ENCODE measurements around the gene ATXN7L1. TPM values are rescaled to one million over a fixed set of nuclear protein-coding genes. Genes with fewer than 3 reads are reported as not detected.

ATXN7L1 gene
- total RNA-seq, 2 experiments from 2014 or later, result 3.8 to 4.3 TPM

DNA sequence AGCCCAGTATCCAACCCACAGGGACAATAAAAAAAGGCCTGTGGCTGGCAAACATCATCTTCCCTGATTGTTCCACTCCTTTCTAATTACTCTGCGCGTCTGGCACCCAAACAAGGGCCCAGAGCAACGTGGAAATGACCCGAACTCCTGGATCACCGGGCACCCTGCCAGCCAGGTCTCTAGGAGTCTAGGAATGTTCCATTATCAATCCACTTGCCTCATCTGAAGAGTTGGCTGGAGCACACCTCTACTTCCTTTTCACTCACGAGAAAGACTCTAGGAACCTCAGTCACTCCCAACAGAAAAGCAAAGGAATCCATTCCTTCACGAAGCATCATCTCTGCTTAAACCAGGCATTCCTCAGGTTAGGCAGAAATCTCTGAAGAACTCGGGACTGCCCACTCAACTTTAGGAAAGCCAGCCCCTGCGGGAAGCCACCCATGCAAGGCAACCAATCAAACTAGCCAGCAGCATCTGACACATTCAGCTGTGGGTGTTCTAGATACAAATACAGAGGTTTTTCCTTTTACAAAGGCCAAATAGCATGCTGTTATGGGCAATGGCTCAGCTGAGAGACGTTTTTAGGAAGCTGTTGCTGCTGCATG is 37.7 kb downstream of the ATXN7L1 start:
- CTCF ChIA-PET, result interaction anchor here (0.6 kb wide), 1 partner anchor 22 kb away, joined by 3 read pairs; no protein-coding TSS in a partner anchor

DNA sequence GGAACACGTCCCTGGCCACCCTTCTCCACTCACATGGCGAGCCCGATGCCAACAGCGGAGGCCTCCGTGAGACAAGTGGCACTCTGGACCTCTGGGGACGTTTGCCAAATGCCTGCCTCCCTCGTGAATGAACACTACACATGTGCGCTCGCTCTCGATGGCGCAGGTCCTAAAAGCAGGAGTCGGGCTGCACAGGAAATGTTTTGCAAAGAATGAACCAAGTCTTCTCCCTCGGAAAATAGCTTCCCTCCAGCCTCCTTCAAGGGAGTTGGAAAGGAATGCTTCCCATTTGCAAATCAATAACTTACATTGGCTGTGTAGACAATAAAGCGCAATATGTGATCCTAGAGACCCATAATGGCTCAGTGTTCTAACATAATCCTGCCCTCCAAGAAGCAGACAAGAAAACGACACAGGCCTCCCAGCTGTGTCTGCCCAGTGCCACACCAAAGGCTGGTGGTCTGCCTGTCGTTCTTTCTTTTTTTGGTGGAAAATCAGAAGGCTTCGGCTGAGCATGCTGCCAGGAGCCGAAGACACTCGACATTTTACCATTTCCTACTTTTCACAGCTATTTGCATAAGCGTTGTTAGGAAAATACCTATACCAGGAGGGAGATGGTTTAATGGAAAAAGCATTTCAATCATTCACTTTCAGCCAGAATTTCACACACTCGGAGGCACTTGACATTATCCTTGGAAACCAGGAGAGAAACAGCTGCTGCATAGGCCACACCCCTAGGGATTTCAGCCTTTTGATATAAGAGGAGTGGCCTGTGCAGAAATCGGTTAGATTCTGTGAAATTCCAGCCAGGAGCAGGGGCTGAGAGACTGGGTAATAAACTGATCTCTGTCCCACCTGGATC is 38.4 kb downstream of the ATXN7L1 start:
- CTCF ChIA-PET, result no interaction called here
- POLR2A ChIA-PET, result no interaction called here

More for the DNA sequence above, 37.7 kb downstream of the ATXN7L1 start:
- POLR2A ChIA-PET, result no interaction called here

DNA sequence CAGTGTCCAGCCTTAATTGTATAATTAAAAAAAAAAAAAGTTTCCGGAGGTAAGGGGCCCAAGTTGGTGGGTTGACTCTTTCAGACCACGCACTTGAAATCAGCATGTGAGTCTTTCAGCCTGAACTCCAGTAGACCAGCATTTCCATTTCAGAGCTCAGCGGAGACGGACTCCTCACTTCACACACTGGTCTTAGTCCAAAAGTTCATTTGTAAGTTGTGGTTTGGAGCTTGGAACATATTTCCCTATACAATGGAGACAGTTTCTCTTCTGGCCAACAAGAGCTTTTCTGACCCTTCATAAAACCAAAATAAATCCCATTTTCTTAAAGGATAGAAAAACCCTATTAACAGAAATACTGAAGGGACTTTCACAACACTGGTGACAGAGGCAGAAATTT is 41.0 kb downstream of the ATXN7L1 start:
- CTCF ChIA-PET, result no interaction called here
- POLR2A ChIA-PET, result no interaction called here

DNA sequence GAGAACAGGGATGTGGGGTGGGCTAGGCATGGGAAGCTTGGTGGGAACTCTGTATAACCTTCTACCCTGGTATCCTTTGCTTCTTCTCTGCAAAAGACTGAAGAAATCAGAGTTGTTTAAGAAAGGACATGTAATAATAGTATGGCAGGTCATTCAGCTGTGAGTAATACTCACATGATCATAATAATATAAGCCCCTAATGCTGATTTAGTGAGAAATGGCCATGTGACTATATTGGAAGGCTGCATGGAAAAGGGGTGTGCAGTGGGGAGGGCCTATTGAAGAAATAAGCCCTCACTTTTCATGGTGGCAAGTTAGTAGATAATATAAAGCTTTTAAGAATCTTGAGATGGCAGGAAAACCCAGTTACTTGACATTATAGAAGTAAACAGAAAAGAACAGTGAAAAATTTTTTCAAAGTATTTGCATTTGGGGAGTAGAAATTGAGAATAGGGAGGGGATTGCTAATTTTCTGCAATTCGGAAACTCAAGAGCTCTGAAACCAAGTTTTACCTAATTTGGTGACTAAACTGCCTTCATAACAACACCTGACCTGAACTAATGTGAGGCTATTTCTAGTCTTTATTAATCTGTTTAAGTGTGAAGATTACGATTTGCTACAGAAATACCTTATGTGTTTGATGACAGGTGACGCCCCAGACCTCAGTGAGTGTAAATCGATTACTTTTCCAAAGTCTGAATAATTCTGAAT is 44.4 kb downstream of the ATXN7L1 start:
- CTCF ChIA-PET, result interaction anchor here (0.9 to 1.2 kb wide), 2 partner anchors 11 to 14 kb away, joined by 3 read pairs; no protein-coding TSS in a partner anchor
- POLR2A ChIA-PET, result no interaction called here

DNA sequence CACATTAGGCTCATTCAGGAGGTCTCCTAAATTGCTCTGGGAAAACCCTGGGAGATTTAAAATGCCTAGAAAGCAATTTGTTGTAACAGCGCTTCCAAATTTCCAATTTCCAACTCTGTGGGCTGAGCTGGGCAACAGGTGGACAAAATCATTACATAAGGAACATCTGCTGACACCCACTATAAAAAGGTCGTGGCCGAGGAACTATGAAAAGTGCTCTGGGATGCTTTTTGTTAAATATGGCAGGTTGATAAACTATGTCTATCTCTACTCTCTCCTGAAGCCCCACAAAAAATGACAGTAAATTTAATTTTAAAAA is 45.1 kb downstream of the ATXN7L1 start:
- POLR2A ChIA-PET, result no interaction called here
- CTCF ChIA-PET, result no interaction called here

DNA sequence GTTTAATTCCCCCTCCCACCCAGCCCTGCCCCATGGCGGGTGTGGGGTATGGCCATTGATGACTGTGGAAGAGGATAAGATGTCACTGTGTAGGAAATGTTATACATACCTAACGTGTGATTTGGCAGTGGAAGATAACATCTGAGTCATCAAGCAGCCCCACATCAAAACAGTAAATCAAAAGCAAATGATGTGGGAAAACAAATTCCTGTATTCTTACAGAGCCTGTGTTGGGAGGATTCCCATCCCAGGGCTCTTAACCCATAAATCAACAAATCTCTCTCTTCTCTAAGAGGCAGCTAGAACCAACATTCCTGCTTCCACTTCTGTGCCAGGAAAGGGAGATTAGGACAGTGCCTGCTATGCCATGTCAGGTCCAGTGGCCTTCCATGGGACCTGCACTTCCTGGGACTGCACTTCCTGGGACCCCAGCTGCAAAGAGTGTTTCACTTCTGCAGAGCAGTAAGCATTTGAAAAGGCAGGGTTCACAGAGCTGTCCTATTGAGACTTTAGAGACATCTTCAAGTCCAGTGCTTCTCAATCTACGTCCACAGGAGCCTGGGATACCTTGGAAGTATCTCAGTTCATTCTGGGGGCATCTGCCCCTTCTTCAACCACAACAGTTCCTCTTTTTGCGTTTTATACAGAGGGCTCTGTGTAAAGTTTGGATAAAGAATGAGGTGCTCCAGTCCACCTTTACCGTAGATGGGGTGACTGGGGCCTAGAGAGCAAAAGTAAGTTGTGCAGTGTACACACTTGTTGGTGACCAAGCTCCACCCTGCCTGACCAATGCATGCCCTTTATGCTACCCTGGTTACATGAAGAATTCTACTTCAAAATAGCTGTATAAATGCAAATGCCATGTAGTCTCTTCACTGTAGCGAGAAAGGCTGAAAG is 45.7 kb downstream of the ATXN7L1 start:
- POLR2A ChIA-PET, result interaction anchor here (0.6 kb wide), 1 partner anchor 173 kb away, joined by 3 read pairs; no protein-coding TSS in a partner anchor
- CTCF ChIA-PET, result no interaction called here

DNA sequence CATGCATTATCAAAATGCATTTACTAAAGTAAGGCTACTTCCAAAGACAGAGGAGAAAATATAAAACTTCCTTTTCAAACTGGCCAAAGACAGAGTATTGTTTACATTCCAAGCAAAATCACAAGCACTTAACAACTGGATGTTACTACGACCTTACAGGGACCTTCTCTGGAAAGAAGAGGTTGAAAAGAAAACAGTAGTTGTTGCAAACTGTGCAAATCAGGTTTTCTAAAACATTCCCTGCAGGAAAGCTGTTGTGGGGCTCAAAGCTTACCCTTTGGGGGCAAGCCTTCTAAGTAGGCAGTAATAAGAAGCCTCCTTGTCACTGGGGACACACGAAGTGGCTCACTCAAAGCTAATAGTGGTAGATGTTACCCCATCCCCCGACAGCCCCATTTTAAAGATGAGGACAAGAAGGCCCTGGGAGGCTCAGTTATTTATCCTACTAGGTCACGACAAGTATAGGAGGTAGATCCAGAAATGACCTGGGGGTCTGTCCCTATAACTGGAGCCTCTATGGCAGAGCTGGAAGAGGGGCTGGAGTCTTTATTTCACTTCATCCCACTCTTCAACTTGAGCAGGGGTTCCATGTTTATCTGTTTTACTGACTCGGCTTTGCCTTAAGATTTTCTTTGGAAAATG is 46.6 kb downstream of the ATXN7L1 start:
- CTCF ChIA-PET, result interaction anchor here (0.8 kb wide), 1 partner anchor 173 kb away, joined by 3 read pairs; no protein-coding TSS in a partner anchor
- POLR2A ChIA-PET, result interaction anchor here (0.6 kb wide), 1 partner anchor 172 kb away, joined by 3 read pairs; no protein-coding TSS in a partner anchor

DNA sequence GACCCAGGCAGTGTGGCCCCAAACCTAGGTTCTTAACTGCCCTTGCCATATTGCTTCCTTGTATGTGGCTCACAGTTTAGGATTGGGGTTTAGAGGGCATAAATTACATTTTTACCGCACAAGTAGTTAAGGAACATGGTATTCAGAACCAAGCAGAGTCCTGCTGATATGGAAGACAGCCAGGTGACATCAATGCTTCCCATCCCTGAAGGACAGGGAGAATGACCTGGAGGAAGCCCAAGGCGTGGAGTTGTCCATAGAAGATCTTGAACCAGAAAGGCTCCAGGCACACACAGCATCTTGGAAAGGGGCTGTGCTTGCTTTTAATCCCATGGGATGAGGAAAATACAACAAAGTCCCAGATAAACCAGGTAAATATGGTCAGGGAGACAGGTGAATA is 48.3 kb downstream of the ATXN7L1 start:
- CTCF ChIA-PET, result no interaction called here

DNA sequence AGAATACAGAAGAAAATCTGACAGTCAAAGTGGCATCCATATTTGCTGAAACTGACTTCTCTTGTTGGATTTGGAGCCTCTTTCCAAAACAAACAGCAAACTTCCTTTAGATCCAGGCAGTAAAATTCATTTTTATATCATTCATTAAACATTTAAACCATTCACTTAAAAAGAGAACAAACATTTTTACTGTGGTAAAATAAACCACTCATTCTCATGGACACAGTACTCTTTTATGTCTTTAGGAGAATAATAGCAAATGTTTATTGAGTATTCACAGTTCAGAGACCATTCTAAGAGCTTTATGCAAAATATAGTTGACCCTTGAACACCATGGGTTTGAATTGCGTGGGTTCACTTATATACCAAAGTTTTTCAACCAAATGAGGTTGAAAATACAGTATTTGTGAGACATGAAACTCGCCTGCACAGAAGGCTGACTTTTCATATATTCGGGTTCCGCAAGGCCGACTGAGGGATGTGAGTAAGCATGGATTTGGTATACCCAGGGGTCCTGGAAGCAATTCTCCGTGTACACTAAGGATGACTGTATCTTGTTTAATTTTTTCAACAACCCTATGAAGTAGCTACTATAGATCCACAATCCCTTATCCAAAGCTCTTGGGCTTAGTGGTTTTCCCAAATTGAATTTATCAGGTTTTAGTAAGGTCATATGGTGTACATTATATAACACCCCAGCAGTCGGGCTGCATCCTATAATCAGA is 49.1 kb downstream of the ATXN7L1 start:
- POLR2A ChIA-PET, result interaction anchor here (0.5 kb wide), 1 partner anchor 53 kb away, joined by 3 read pairs; no protein-coding TSS in a partner anchor
- CTCF ChIA-PET, result no interaction called here

More for the DNA sequence above, 48.3 kb downstream of the ATXN7L1 start:
- POLR2A ChIA-PET, result no interaction called here

DNA sequence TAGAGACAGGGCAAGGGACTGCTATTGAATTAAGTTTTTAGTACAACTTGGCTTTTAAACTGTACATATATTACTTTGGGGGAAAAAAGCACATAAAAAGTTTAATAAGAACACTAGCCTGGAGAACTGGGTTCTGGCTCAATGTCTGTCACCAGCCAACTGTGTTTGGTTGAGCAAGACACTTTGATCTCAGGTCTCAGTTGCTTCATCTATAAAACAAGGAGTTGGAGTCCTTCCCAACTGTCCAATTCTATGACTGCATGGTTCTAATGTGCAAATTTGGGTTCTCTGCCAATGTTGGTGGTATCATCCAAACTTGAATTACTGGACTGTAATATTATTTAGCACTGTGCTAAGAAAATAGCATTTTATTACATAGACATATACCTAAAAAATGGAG is 50.3 kb downstream of the ATXN7L1 start:
- ChIA-PET CTCF (no interaction called here), POLR2A (no interaction called here)

DNA sequence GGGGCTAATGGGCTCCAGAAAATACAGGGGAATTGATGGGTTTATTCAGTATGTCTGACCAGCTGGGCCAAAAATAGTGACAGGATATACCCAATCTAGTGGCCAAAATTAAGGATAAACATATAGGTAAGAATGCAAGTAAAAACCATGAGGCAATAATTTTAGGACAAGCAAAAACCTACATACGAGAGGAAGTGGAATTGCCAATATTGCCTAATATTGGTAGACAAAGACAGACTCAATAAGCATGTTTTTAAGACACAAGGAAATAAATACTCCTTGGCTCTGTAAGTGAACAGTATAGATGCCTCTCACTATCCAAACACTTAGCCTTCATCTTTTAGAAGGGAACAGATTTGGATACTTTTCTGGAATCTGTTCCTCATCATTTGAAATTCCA is 51.0 kb downstream of the ATXN7L1 start:
- CTCF ChIA-PET, result no interaction called here
- POLR2A ChIA-PET, result no interaction called here

DNA sequence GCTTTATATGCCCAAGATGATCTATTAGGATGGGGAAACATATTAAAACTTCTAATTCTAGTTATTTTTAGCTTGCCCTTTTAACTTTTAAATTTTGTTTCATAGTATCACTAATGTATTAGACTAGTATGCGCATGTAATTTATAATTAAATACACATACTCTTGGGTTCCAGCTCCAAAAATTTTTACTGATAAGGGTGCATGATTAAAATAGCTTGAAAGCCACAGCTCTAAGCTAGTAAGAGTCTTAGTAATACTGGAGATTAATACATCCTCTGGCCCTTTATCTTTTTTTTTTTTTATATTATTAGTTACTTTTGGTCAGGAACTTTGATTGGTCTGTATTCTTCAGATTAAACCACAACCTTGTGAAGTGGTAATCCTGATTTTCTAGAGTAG is 53.6 kb downstream of the ATXN7L1 start:
- ChIA-PET CTCF (no interaction called here), POLR2A (no interaction called here)

DNA sequence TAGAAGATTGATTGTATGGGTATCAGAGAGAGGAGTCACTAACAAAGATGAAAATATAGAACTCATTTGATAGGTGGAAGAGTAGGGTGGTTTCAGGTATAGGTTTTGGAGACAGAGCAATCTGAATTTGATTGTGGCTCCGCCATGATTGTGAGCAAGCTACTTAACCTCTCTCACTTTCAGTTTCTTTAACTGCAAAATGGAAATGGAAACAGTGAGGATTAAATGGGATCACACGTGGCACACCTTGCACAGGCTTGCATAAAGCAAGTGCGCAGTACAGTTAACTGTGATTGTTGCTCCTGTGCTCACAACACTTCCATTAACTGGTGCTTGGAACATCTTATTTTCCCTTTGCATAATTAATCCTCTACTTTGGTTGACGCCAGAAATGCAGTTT is 54.9 kb downstream of the ATXN7L1 start:
- ChIA-PET CTCF (no interaction called here), POLR2A (no interaction called here)

DNA sequence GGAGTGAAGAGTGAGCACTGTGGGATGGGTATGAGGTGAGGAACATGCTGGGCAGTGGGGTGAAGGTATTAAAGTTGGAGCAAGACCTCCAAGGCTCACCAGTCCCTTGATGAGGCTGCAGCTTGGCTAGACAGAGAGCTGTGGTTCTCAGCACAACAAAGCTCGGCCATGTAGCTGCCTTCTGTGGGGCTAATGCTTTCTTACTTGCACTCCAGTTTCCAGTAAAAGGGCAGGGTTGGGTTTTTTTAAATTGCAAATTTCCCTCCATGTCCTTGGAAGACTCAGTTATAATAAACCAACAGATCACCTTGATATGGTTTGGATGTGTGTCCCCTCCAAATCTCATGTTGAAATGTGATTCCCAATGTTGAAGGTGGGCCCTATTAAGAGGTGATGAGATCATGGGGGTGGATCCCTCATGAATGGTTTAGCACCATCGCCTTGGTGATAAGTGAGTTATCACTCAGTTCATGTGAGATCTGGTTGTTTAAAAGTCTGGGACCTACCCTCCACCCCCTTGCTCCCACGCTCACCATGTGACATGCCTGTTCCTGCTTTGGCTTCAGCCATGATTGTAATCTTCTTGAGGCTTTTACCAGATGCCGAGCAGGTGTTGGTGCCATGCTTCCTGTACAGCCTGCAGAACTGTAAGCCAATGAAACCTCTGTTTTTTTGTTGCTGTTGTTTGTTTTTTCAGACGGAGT is 55.9 kb downstream of the ATXN7L1 start:
- ChIA-PET POLR2A (no interaction called here), CTCF (no interaction called here)

DNA sequence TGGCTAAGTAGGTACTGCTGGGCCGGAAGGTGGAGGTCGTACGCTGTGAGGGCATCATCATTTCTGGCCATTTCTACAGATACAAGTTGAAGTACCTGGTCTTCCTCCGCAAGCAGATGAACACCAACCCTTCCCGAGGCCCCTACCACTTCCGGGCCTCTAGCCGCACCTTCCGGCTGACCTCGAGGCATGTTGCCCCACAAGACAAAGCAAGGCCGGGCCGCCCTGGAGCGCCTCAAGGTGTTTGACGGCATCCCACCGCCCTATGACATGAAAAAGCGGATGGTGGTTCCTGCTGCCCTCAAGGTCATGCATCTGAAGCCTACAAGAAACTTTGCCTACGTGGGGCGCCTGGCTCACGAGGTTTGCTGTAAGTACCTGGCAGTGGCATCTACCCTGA is 56.8 kb downstream of the ATXN7L1 start:
- ChIA-PET POLR2A (no interaction called here), CTCF (no interaction called here)

DNA sequence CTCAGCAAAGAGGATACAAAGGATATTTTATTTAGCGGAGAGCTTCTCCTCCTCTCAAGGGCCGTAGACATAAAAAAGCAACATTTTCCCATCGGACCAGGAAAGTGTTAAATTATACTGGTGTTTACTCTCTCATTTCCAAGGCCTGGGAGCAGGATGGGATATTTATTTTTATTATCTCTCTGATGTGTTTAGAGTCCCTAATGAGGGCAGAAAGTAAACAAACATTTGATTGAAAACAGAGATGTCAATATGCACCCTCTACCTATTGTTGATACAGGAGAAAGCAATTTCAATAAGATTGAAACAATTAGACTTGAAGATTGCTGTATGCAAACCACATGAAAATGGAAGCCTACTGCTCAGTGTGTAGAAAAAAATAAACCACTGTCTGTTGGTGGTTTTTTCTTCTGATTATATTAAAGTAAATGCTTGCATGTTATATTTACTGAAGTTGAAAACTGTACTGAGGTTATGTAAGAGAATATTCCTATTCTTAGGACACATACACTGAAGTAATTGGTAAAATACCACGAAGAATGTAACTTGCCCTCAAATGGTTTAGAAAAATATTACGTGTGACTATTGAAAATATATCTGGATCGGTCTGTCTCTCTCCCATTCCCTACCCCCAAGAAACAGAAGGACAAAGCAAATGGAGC is 59.3 kb downstream of the ATXN7L1 start:
- ChIA-PET POLR2A (no interaction called here), CTCF (interaction anchor here (0.9 kb wide), 1 partner anchor 22 kb away, joined by 3 read pairs; no protein-coding TSS in a partner anchor)

DNA sequence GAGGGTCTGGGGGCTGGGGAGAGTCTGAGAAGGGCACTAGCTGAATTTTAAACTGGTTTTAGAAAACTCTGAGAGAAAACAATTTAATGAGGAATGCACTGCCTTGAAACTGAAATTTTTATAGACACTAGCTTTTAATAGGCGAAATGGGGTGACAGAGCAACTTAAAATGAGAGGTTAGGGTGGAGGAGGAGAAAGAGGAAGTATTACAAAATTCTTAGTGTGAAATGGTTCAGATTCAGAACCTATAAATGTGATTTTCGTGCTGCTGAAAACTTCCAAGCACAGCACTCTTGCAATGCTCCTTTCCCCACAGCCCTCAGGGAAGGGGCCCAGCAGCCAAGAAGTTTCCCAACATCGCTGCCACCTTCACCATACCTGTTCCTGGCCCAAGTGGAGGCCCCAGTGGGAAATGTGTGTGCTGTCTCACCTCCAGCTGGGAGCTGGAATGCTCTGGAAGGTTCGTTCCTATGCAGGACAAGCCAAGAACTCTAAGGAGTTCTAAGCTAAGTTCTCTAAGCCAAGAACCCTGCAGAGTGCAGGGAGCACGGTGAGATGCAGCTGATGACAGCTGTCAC is 60.0 kb downstream of the ATXN7L1 start:
- POLR2A ChIA-PET, result no interaction called here

More for the DNA sequence above, 60.0 kb downstream of the ATXN7L1 start:
- CTCF ChIA-PET, result interaction anchor here (0.9 kb wide), 1 partner anchor 22 kb away, joined by 3 read pairs; no protein-coding TSS in a partner anchor

Measured in activated CD8-positive, alpha-beta memory T cell treated with anti-CD3 and anti-CD28 coated beads for 36 hours (primary cell).